GM18951 (cell line): ENCODE measurements around the gene NES.

Experiments used
- POLR2A ChIP-seq: IDR thresholded peaks from 4 replicates; pipeline ENCODE4 v1.6.1; 2011; ENCODE audit warnings: mild to moderate bottlenecking; ENCODE audit not compliant: insufficient read length, insufficient read depth; ENCODE audit errors: extremely low read depth
- in situ Hi-C: fragments of 300-500 bp; cut with MboI; formaldehyde crosslinking; loops from one replicate; pipeline ENCODE4 v1.12.0; 2022; ENCODE audit warnings: low sequenced_read_pairs, mixed read lengths, inconsistent platforms; ENCODE audit not compliant: unreplicated experiment

Gene NES

DNA sequence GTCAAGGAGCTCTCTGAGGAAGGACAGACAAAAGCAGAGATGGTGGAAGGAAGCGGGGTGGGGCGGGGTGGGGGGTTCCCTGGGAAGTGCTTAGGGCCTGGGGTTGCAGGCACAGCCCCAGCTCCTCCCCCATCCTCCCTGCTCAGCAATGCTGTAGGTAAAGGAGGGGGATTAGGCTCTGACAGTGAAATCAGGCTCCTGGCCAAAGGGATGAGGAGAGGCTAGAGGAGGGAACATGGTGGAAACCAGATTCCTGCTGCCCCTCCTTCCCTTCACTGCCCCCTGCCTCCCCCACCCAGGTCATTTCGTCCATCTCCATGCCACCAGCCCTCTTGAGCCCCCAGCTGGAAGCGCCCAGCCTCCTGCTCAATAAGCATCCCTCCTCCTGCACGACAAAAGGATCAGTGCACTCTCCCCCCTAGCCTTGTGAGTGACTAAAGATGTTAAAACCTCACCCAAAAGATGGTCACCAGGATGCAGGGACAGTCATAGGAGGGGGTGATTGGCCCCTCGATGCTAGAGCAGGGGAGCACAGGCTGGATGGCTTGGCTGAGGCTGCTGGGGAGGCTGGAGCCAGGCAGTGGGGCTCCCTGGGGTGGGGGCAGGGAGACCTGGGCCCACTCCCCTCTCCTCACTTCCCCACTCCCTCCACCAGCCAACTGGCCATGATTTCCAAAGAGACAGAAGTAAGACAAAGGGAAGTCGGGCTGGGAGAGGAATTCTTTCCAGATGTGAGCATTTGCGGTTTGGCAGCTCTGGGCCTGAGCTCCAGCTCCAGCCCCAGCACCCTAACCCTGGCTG lies 30.4 kb upstream of the NES start:
- in situ Hi-C loops, result no loop called here

DNA sequence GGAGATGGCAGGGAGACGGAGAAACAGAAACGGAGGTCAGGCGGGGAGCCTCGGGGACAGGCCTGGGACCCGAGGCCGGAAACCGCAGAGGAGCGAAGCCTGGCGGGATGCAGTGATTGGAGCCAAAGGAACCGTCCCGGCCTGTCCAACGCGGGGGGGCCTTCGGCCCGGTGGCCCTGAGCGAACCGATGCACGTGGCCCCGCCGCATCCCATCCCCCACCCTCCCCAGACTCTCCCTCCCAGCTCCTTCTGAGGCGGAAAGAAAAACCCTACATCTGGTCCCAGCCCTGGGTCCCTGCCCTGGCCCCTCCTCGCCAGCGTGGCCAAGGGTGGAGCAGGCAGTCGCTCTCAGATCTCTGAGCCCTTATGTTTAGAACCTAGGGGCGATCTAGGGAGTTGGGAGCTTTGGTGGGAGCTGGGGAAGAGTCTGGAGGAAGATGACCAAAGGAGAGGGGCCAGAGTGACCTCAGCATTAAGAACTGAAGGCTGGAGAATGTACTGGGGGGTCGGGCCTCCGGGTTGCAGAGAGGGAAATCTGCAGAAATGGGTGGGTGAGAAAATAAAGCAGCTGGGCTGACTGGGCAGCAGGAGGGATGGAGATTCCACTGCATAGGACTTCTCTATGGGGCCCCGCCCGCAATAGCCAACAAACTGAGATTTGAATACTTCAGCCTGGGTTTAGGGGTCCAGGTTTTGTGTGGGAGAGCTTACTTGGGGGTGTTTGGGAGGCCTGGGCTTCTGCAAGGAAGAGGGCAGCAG lies 29.6 kb upstream of the NES start:
- TF ChIP-seq POLR2A, result no peak
- in situ Hi-C loops, result no loop called here

More for the DNA sequence above, 30.4 kb upstream of the NES start:
- no peak for TF ChIP-seq POLR2A

DNA sequence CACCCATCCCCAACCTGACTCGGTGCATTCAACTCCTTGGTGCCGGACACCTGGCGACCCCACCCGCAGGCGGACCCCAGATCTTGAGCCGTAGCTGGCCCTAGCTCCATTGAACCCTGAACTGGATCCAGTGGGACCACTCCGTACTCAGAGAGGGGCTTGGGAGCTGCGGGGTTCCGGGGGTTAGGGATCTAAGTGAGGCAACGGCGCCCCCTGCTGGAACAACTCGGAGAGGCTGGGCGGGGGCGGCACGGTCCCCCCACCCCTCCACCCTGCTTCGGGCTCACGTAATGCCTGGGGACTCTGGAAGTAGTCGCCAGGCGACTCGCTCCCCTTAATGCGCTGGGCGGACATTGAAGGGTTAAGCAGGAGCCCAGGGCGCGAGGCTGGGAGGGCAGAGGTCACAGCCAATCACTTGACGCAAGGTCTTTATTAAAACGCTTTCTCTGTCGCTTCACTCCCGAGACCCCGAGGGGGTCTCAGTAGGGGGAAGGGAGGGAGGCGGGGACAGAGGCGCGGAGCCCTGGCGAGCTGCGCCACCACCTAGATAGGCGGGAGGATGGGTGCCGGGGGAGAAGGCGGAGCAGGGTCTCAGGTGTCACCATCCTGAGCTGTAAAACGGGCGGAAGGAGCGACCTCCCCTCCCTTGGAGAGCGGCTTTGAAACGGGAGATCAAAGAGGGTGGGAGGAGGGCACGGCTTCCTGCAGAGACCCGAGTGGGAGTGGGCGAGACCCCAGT lies 28.9 kb upstream of the NES start:
- no peak for TF ChIP-seq POLR2A
- in situ Hi-C loops, result no loop called here

DNA sequence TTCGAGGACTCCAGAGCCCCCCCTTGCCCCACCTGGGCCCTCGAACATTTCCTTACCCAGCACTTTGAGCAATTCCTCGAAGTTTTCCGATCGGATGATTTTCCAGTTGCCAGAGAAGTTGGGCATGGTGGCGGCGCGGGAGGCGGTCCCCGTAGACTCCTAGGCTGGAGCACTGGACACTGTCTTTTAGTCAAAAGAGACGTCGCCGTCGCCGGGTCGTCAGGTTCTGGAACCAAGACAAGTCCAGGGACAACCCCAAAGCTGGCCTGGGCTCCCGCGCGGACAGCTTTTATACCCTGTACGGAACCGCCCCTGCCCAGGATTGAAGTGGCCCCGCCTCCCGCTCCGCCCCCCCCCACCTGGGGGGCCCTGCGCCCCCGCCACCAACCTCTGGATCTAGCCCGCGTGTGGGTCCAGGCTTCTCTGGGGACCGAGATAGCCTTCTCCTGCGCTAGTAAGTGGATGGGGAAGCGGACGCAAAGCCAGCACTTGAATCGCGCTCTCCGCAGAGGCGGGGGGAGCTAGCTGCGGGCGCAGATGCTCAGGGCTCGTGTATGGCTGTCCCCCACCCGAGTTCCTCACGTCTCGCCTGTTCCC lies 28.2 kb upstream of the NES start, which contains the start of gene CRABP2:
TSS of gene CRABP2 (minus strand) at position 263 of the 597 bp plus-strand sequence. CDS start at position 126, 137 bp downstream.
- in situ Hi-C loops, result no loop called here
- no peak for TF ChIP-seq POLR2A

DNA sequence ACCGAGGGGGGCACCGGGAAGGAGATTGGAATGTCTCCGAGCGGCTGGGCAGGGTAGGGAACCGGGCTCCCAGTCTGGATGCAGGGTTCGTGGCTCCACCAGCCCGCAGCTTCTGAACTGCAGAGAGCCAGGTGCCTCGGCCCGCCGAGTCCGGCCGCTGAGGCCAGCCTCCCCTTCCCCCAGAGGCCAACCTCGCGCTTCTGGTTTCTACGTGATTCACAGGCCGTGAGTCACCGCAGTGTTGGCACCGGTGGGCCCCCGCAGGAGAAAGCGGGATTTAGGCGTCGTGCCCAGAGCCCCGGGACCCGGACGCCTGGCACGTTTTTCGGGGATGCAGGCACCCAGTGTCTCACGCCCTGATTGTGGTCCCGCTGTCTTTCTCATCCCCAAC lies 27.7 kb upstream of the NES start:
- in situ Hi-C loops, result no loop called here
- no peak for TF ChIP-seq POLR2A

DNA sequence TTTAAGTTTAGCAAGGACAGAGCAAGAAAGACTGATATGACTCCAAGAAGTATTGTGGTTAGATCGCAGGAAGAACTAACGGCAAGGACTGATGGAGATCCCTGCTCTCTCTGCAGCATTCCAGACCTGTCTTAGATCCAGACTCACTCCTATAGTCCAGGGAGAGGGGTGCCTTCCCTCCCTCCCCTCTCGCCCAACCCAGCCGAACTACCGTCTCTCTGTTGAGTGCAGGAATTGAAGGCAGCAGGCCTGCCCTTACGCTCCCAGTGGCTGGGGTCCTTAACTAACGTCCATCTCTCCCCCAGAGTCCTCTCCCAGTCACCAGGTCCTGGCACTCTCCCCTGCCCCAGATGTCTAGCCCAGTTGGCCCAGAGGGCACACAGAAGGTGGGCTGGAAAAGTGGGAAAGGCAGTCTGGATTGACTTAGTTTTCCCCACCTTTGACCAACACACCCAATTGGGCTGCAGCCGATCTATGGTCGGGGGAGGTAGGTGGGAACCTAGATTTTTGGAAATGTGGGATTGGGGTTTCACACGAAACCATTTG lies 27.0 kb upstream of the NES start:
- in situ Hi-C loops, result no loop called here
- no peak for TF ChIP-seq POLR2A

DNA sequence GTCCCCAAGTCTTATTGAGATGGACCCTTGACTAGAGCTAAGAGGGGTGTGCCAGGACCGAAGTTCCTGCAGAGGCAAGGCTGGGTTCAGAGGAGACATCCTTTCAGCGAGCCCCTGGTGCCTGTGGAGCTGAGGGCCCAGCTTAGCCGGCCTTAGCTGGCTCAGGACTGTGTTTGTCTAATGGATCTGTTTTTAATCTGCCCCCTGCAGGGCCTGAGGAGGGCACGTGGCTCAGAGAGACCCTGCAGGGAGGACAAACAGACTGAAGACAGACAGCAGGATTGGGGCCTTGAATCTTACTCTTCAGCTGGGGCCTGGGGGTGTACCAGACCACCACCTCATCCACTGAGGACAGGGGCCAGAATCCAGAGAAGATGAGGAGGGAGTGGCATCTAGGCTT lies 26.5 kb upstream of the NES start:
- in situ Hi-C loops, result no loop called here
- no peak for TF ChIP-seq POLR2A

DNA sequence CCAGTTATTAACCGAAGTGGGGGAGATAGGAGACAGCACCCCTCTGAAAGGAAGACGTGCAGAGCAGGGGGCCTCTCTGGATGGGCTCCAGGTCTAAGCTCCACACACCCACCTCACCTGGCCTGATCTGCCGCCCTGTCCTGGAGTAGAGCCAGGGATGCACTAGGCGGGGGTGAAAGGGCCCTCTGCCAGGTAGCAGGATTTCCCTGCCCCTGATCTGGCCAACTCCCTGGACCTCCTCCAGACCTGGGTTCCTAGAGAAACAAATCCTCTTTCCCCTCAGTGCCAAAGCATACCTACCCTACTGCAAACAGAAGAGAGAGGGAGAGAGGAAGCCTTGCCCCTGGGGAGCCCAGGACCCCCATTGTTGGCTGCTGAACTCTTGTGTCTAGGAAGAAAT lies 26.1 kb upstream of the NES start:
- in situ Hi-C loops, result no loop called here
- no peak for TF ChIP-seq POLR2A

DNA sequence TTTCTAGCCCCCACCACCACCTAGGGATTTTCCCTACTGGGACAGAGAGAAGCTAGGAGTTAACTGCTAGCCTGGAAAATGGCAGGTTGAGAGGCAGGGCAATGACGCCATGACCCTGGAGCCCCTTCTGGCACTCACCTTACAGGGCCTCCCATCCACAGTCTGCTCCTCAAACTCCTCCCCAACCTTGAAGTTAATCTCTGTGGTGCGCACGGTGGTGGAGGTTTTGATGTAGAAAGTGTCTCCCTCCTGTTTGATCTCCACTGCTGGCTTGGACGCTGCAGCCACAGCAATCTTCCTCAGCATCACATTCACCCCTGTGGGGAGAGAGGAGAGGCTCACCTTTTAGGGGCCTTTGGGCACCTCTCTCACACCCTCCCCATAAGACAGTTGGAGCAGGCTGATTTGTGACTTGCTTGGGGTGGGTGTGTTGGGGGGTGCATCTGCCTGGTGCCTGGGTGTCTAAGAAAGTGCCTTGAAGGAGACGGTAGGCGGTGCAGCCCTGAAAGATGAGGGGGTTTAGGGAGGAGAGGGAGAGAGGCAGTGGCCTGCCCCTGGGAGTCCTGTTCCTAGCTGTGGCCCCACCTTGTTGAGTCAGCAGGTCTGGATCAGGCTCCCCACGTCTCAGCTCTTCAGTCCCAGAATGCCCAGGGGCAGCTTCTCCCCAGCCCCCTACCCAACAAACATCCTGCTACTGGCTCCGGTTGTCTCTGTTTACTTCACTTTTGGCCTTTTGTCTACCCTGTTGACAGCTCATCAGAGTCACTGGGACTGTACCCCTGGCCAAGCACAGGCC lies 23.7 kb upstream of the NES start:
- in situ Hi-C loops, result no loop called here
- no peak for TF ChIP-seq POLR2A

DNA sequence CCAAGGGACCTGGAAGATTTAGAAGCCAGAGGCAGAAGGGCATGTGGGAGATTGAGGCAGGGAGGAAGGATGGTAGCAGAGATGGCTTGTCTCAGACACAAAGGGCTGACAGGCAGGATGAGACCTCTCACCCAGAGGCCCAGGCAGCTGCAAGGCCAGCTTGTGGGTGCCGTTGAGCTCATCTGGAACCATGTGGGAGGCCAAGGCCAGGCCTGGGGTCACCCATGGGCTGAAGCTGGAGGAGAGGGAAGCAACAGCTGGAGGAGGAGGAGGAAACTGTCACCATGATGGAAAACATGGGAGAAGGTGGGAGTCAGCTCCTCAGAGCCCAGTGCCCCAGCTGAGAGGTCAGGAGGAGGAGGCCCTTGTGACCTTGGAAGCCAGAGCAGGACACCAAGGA lies 21.8 kb upstream of the NES start:
- no peak for TF ChIP-seq POLR2A
- in situ Hi-C loops, result loop anchor here (25.0 kb wide), 1 partner anchor 163 kb away; the partner anchor contains the start of genes INSRR and NTRK1

DNA sequence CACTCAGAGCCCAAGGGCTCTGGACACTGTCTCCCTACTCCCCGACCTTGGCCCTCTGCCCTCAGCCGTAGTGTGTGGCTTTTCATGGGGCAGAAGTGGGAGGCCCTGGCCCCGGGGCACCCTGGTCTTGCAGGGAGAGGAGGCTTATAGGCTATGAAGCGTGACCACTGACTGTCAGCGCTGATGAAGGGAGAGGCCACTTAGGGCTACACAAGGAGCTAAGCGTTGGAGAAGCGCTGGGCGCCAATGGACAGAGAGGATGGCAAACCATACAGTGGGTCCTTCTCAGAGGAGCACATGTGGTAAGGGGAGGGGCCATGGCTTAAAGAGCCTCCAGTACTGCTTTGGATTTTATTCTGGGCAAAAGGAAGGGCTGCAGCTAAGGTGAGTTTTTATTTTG lies 20.3 kb upstream of the NES start:
- in situ Hi-C loops, result loop anchor here (25.0 kb wide), 1 partner anchor 165 kb away; the partner anchor contains the start of genes INSRR and NTRK1
- TF ChIP-seq POLR2A, result no peak

DNA sequence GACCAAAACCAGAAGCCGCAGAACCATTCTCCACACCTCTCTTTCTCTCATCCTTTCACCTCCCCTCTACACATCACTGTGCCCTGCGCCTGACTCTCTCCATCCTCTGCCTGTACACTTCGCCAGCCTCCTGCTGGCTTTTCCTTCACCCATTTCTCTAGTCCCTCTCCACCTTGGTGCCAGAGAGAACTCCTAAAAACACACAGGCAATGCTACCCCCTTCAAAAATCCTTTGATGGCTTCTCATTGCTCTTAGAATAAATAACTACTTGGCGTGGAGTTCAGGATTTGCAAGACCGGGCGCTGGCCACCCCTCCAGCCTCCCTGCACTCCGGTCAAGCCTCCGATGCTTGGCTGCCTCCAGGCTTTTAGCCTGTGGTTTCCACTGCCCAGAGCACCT lies 19.5 kb upstream of the NES start:
- TF ChIP-seq POLR2A, result no peak
- in situ Hi-C loops, result loop anchor here (25.0 kb wide), 1 partner anchor 166 kb away; the partner anchor contains the start of genes INSRR and NTRK1
